Measurements from ENCODE around the gene HDLBP.
A peak's percentile ranks its signal among the peaks of the same experiment; 100 is the strongest.

HDLBP gene

GRCh38 chr2:241214209-241214608, 101.3 kb downstream of the HDLBP start:
- no peak for DNase-seq (ENCODE audit: low read depth)
- no peak for TF ChIP-seq CTCF (conservative IDR thresholded peaks at IDR 0.05; ENCODE audit: low read depth, low read length)
- no peak overlapping the region for H3K4me3 ChIP-seq (ENCODE audit: low read length)

GRCh38 chr2:241213567-241213966, 101.9 kb downstream of the HDLBP start:
- no peak for TF ChIP-seq CTCF (conservative IDR thresholded peaks at IDR 0.05; ENCODE audit: low read depth, low read length)

GRCh38 chr2:241213041-241213440, 102.4 kb downstream of the HDLBP start:
- TF ChIP-seq CTCF (conservative IDR thresholded peaks at IDR 0.05; ENCODE audit: low read depth, low read length) = no peak
- no peak overlapping the region for H3K4me3 ChIP-seq (ENCODE audit: low read length)
- DNase-seq (ENCODE audit: low read depth) = no peak

More at GRCh38 chr2:241213567-241213966, 101.9 kb downstream of the HDLBP start:
- no peak overlapping the region for H3K4me3 ChIP-seq (ENCODE audit: low read length)
- no peak for DNase-seq (ENCODE audit: low read depth)

GRCh38 chr2:241211276-241211675, 104.2 kb downstream of the HDLBP start:
- TF ChIP-seq CTCF (conservative IDR thresholded peaks at IDR 0.05; ENCODE audit: low read depth, low read length) = peak; percentile 20
- H3K4me3 ChIP-seq (ENCODE audit: low read length) = no peak overlapping the region
- no peak for DNase-seq (ENCODE audit: low read depth)

GRCh38 chr2:241209271-241209670, 106.2 kb downstream of the HDLBP start:
- DNase-seq (ENCODE audit: low read depth) = no peak
- no peak for TF ChIP-seq CTCF (conservative IDR thresholded peaks at IDR 0.05; ENCODE audit: low read depth, low read length)
- H3K4me3 ChIP-seq (ENCODE audit: low read length) = no peak overlapping the region

GRCh38 chr2:241208058-241208457, 107.4 kb downstream of the HDLBP start:
- DNase-seq (ENCODE audit: low read depth) = no peak
- no peak overlapping the region for H3K4me3 ChIP-seq (ENCODE audit: low read length)
- no peak for TF ChIP-seq CTCF (conservative IDR thresholded peaks at IDR 0.05; ENCODE audit: low read depth, low read length)

GRCh38 chr2:241207641-241208040, 107.8 kb downstream of the HDLBP start:
- DNase-seq (ENCODE audit: low read depth) = no peak
- H3K4me3 ChIP-seq (ENCODE audit: low read length) = no peak overlapping the region
- no peak for TF ChIP-seq CTCF (conservative IDR thresholded peaks at IDR 0.05; ENCODE audit: low read depth, low read length)

Data from retinal pigment epithelial cell (primary cell).